GM20431 (cell line): ENCODE data around the gene SLC35B4.
"Not testable (repeated sequence)": the region's sequence is repeated elsewhere in the genome, so short reads cannot be mapped to it uniquely, and the experiment has no call there.

Experiments used
- in situ Hi-C: fragments of 300-500 bp; cut with MseI, MboI; formaldehyde crosslinking; loops from one replicate; pipeline ENCODE4 v1.15.0; 2020; ENCODE audit warnings: low sequenced_read_pairs; ENCODE audit not compliant: unreplicated experiment

The SLC35B4 gene

GRCh38 chr7:134298902-134299683 is 17.6 kb downstream of the SLC35B4 start:
- in situ Hi-C loops, result no loop called here

- in situ Hi-C loops, result no loop called here
Observed at GRCh38 chr7:134297489-134297888, 19.2 kb downstream of the SLC35B4 start.

GRCh38 chr7:134295982-134296381 is 20.7 kb downstream of the SLC35B4 start:
- in situ Hi-C loops, result not testable (repeated sequence)

GRCh38 chr7:134293002-134293740 is 23.6 kb downstream of the SLC35B4 start:
- in situ Hi-C loops, result no loop called here

GRCh38 chr7:134290286-134290685 is 26.4 kb downstream of the SLC35B4 start:
- in situ Hi-C loops, result no loop called here

GRCh38 chr7:134289841-134290240 is 26.9 kb downstream of the SLC35B4 start:
- in situ Hi-C loops, result no loop called here

- in situ Hi-C loops, result no loop called here
Observed at GRCh38 chr7:134289423-134289822, 27.3 kb downstream of the SLC35B4 start.

GRCh38 chr7:134287916-134288659 is 28.6 kb downstream of the SLC35B4 start:
- in situ Hi-C loops, result no loop called here

- in situ Hi-C loops, result no loop called here
Observed at GRCh38 chr7:134284952-134285351, 31.8 kb downstream of the SLC35B4 start.

GRCh38 chr7:134284011-134284410 is 32.7 kb downstream of the SLC35B4 start:
- in situ Hi-C loops, result no loop called here

- in situ Hi-C loops, result no loop called here
Observed at GRCh38 chr7:134280508-134280907, 36.2 kb downstream of the SLC35B4 start.

GRCh38 chr7:134279898-134280297 is 36.8 kb downstream of the SLC35B4 start:
- in situ Hi-C loops, result no loop called here

- in situ Hi-C loops, result no loop called here
Observed at GRCh38 chr7:134279336-134279735, 37.4 kb downstream of the SLC35B4 start.

GRCh38 chr7:134278502-134279153 is 38.1 kb downstream of the SLC35B4 start:
- in situ Hi-C loops, result no loop called here

GRCh38 chr7:134276951-134277350 is 39.8 kb downstream of the SLC35B4 start:
- in situ Hi-C loops, result no loop called here

- in situ Hi-C loops, result no loop called here
Observed at GRCh38 chr7:134262322-134262721, 54.4 kb downstream of the SLC35B4 start.

GRCh38 chr7:134255814-134256213 is 60.9 kb downstream of the SLC35B4 start:
- in situ Hi-C loops, result no loop called here

- in situ Hi-C loops, result no loop called here
Observed at GRCh38 chr7:134254311-134254710, 62.4 kb downstream of the SLC35B4 start.

GRCh38 chr7:134248196-134248595 is 68.5 kb downstream of the SLC35B4 start:
- in situ Hi-C loops, result no loop called here

- in situ Hi-C loops, result no loop called here
Observed at GRCh38 chr7:134246761-134247160, 70.0 kb downstream of the SLC35B4 start.
